Mesenchymal stem cell (in vitro differentiated cells and primary cell): ENCODE results near the gene STK32C.

Source experiments
- DNase-seq: peaks from one replicate; pipeline ENCODE4 v3.0.0-alpha.2; 2013
- H2AFZ ChIP-seq: one replicate; pipeline ENCODE4 v1.6.1; 2013; ENCODE audit warnings: low read depth, mild to moderate bottlenecking, control low read depth, inconsistent platforms, low read length, moderate library complexity
- H2AK5ac ChIP-seq: 2 replicates; pipeline ENCODE4 v1.6.1; 2013; ENCODE audit warnings: low read length, moderate library complexity, mild to moderate bottlenecking, inconsistent platforms; ENCODE audit not compliant: severe bottlenecking
- H2BK120ac ChIP-seq: one replicate; pipeline ENCODE4 v1.6.1; 2013; ENCODE audit warnings: low read depth, mild to moderate bottlenecking, inconsistent platforms, low read length, moderate library complexity
- H2BK12ac ChIP-seq, 2 experiments: one replicate each; pipeline ENCODE4 v1.6.1; 2013; ENCODE audit warnings: inconsistent platforms in 2 of 2, low read length in 2 of 2, mild to moderate bottlenecking in 2 of 2, moderate library complexity in 2 of 2, control low read depth in 1 of 2
- H2BK15ac ChIP-seq: one replicate; pipeline ENCODE4 v1.6.1; 2013; ENCODE audit warnings: mild to moderate bottlenecking, low read depth, inconsistent platforms; ENCODE audit not compliant: poor library complexity, severe bottlenecking
- H2BK5ac ChIP-seq: 2 replicates; pipeline ENCODE4 v1.6.1; 2013; ENCODE audit warnings: low read depth, mild to moderate bottlenecking, low read length, control low read depth, inconsistent platforms; ENCODE audit not compliant: poor library complexity, severe bottlenecking
- H3K14ac ChIP-seq, 2 experiments: one replicate each; pipeline ENCODE4 v1.6.1; 2013; ENCODE audit warnings: inconsistent platforms in 2 of 2, low read length in 2 of 2, control low read depth in 1 of 2, mild to moderate bottlenecking in 1 of 2, moderate library complexity in 1 of 2
- H3K18ac ChIP-seq, 2 experiments: one replicate each; pipeline ENCODE4 v1.6.1; 2013; ENCODE audit warnings: inconsistent platforms in 2 of 2, low read length in 2 of 2, control low read depth in 1 of 2, low read depth in 1 of 2, mild to moderate bottlenecking in 1 of 2
- H3K23ac ChIP-seq, 2 experiments: one replicate each; pipeline ENCODE4 v1.6.1; 2013; ENCODE audit warnings: inconsistent platforms in 2 of 2, low read length in 2 of 2, mild to moderate bottlenecking in 2 of 2, moderate library complexity in 2 of 2, control low read depth in 1 of 2
- H3K27ac ChIP-seq: 2 replicates; pipeline ENCODE4 v1.5.1; 2013; ENCODE audit warnings: mild to moderate bottlenecking, moderate library complexity, low read length, control low read depth, inconsistent platforms; ENCODE audit not compliant: poor library complexity, severe bottlenecking
- H3K27me3 ChIP-seq, 2 experiments: 2 replicates each; pipeline versions ENCODE4 v1.6.1 to v1.7.0; 2013; ENCODE audit warnings: low read length in 2 of 2, mild to moderate bottlenecking in 2 of 2, moderate library complexity in 2 of 2, control low read depth in 1 of 2, inconsistent platforms in 1 of 2; ENCODE audit not compliant: control insufficient read depth in 1 of 2, insufficient read depth in 1 of 2
- H3K36me3 ChIP-seq, 2 experiments: 2 replicates each; pipeline versions ENCODE4 v1.6.1 to v1.7.0; 2013; ENCODE audit warnings: low read length in 2 of 2, control low read depth in 1 of 2, inconsistent platforms in 1 of 2, low read depth in 1 of 2, mild to moderate bottlenecking in 1 of 2; ENCODE audit not compliant: insufficient read depth in 2 of 2, control insufficient read depth in 1 of 2
- H3K4ac ChIP-seq, 2 experiments: one replicate each; pipeline ENCODE4 v1.6.1; 2013; ENCODE audit warnings: inconsistent platforms in 2 of 2, low read length in 2 of 2, mild to moderate bottlenecking in 2 of 2, moderate library complexity in 2 of 2, control low read depth in 1 of 2, low read depth in 1 of 2
- H3K4me1 ChIP-seq: 2 replicates; pipeline ENCODE4 v1.6.1; 2013; ENCODE audit warnings: low read depth, low read length, control low read depth; ENCODE audit not compliant: control insufficient read depth, insufficient read depth
- H3K4me2 ChIP-seq: 2 replicates; pipeline ENCODE4 v1.6.1; 2013; ENCODE audit warnings: low read length, mild to moderate bottlenecking, inconsistent platforms; ENCODE audit not compliant: poor library complexity, severe bottlenecking
- H3K4me3 ChIP-seq, 2 experiments: 2 replicates each; pipeline versions ENCODE4 v1.5.1 to v1.7.0; 2013; ENCODE audit warnings: low read length in 2 of 2, mild to moderate bottlenecking in 2 of 2, control low read depth in 1 of 2, low read depth in 1 of 2; ENCODE audit not compliant: insufficient read depth in 1 of 2
- H3K79me1 ChIP-seq: replicated peaks from 2 replicates; pipeline ENCODE4 v1.6.1; 2013; ENCODE audit warnings: mild to moderate bottlenecking, control low read depth, low read length, inconsistent platforms; ENCODE audit not compliant: poor library complexity, severe bottlenecking
- H3K9ac ChIP-seq: 2 replicates; pipeline ENCODE4 v1.7.0; 2013; ENCODE audit warnings: mild to moderate bottlenecking, low read length, moderate library complexity
- H3K9me3 ChIP-seq: 2 replicates; pipeline ENCODE4 v1.7.0; 2013; ENCODE audit warnings: mild to moderate bottlenecking, low read length; ENCODE audit not compliant: control insufficient read depth
- H4K8ac ChIP-seq: one replicate; pipeline ENCODE4 v1.6.1; 2013; ENCODE audit warnings: inconsistent platforms, mild to moderate bottlenecking, low read length, moderate library complexity
- H4K91ac ChIP-seq: one replicate; pipeline ENCODE4 v1.6.1; 2013; ENCODE audit warnings: mild to moderate bottlenecking, low read length, inconsistent platforms
- WGBS: methylation state at CpG from one replicate; pipeline ENCODE4 v1.1.7; 2013; ENCODE audit warnings: mixed read lengths; 5-methylcytosine and 5-hydroxymethylcytosine counted together

Gene STK32C

GRCh38 chr10:132192076-132192975 lies 115.4 kb downstream of the STK32C start:
- Histone ChIP-seq H3K23ac (no peak overlapping the region), H3K79me1 (no peaks in the 10 kb centered on the region), H2BK12ac (no peak overlapping the region), H3K4me3 (no peak overlapping the region), H2AFZ (no peak overlapping the region), H3K9me3 (no peaks in the 10 kb centered on the region), H3K9ac (no peak overlapping the region), H3K14ac (no peak overlapping the region), H3K27ac (no peak overlapping the region), H2BK5ac (no peak overlapping the region), H3K36me3 (peaks cover 0 to 12% of the 10 kb centered on the region in 2 experiments), H3K27me3 (peaks cover 27% of the 10 kb centered on the region in 2 experiments), H3K4me1 (peaks cover 12% of the 10 kb centered on the region), H3K4me2 (no peak overlapping the region), H3K4ac (no peak overlapping the region), H2AK5ac (no peak overlapping the region), H2BK120ac (no peak overlapping the region), H3K18ac (no peak overlapping the region), H2BK15ac (no peak overlapping the region), H4K8ac (no peak overlapping the region), H4K91ac (no peak overlapping the region)
- no peak for DNase-seq
- 92% methylated on average over 28 of the region's 28 CpGs for WGBS

- Histone ChIP-seq H2BK15ac (no peak overlapping the region), H4K8ac (no peak overlapping the region), H3K9ac (no peak overlapping the region), H3K4me1 (peaks cover 27% of the 10 kb centered on the region), H3K36me3 (peaks cover 0 to 12% of the 10 kb centered on the region in 2 experiments), H2BK5ac (no peak overlapping the region), H3K4me3 (no peak overlapping the region), H3K27ac (no peak overlapping the region), H3K9me3 (no peaks in the 10 kb centered on the region), H3K4me2 (no peak overlapping the region), H2BK120ac (no peak overlapping the region), H3K27me3 (peaks cover 37 to 41% of the 10 kb centered on the region in 2 experiments), H2AK5ac (no peak overlapping the region), H3K18ac (no peak overlapping the region), H2AFZ (no peak overlapping the region), H2BK12ac (no peak overlapping the region), H3K23ac (no peak overlapping the region), H3K79me1 (no peaks in the 10 kb centered on the region), H3K14ac (no peak overlapping the region), H4K91ac (no peak overlapping the region), H3K4ac (no peak overlapping the region)
- DNase-seq = no peak
- WGBS = 91% methylated on average over 17 of the region's 17 CpGs
These were observed 117.8 kb downstream of the STK32C start for GRCh38 chr10:132189810-132190422.

GRCh38 chr10:132189016-132189415 lies 118.7 kb downstream of the STK32C start:
- DNase-seq = no peak
- H3K4me3 ChIP-seq = no peak overlapping the region
- no peak overlapping the region for H2BK120ac ChIP-seq
- no peak overlapping the region for H2BK12ac ChIP-seq
- H2AK5ac ChIP-seq = no peak overlapping the region
- H3K14ac ChIP-seq = no peak overlapping the region
- H3K18ac ChIP-seq = no peak overlapping the region
- peaks cover 40 to 50% of the 10 kb centered on the region in 2 experiments for H3K27me3 ChIP-seq
- H3K9ac ChIP-seq = no peak overlapping the region
- no peak overlapping the region for H3K4me2 ChIP-seq
- H3K36me3 ChIP-seq = peaks cover 0 to 9% of the 10 kb centered on the region in 2 experiments
- H3K79me1 ChIP-seq = no peaks in the 10 kb centered on the region
- H3K4me1 ChIP-seq = peaks cover 27% of the 10 kb centered on the region
- H4K91ac ChIP-seq = no peak overlapping the region
- 86% methylated on average over 12 of the region's 16 CpGs for WGBS
- H2AFZ ChIP-seq = no peak overlapping the region
- no peak overlapping the region for H3K23ac ChIP-seq
- H2BK5ac ChIP-seq = no peak overlapping the region
- H3K9me3 ChIP-seq = no peaks in the 10 kb centered on the region
- no peak overlapping the region for H3K4ac ChIP-seq
- no peak overlapping the region for H4K8ac ChIP-seq
- H2BK15ac ChIP-seq = no peak overlapping the region
- H3K27ac ChIP-seq = no peak overlapping the region

GRCh38 chr10:132188331-132188730 lies 119.4 kb downstream of the STK32C start:
- 78% methylated on average over 13 of the region's 13 CpGs for WGBS

More at GRCh38 chr10:132188331-132188730, 119.4 kb downstream of the STK32C start:
- no peaks in the 10 kb centered on the region for H3K9me3 ChIP-seq
- H3K14ac ChIP-seq = no peak overlapping the region
- H3K18ac ChIP-seq = no peak overlapping the region
- H3K27ac ChIP-seq = no peak overlapping the region
- H3K4me2 ChIP-seq = no peak overlapping the region
- H2BK15ac ChIP-seq = no peak overlapping the region
- H3K4me1 ChIP-seq = peaks cover 27% of the 10 kb centered on the region
- H4K8ac ChIP-seq = no peak overlapping the region
- no peaks in the 10 kb centered on the region for H3K79me1 ChIP-seq
- H2AK5ac ChIP-seq = no peak overlapping the region
- H3K4ac ChIP-seq = no peak overlapping the region
- no peak overlapping the region for H3K9ac ChIP-seq
- peaks cover 0 to 9% of the 10 kb centered on the region in 2 experiments for H3K36me3 ChIP-seq
- peak overlapping the region in 1 of 2 experiments; percentile 23 for H3K23ac ChIP-seq
- H3K4me3 ChIP-seq = peak overlapping the region in 1 of 2 experiments; percentile 66
- no peak for DNase-seq
- H4K91ac ChIP-seq = no peak overlapping the region
- no peak overlapping the region for H2BK5ac ChIP-seq
- H2BK120ac ChIP-seq = no peak overlapping the region
- peaks cover 47 to 56% of the 10 kb centered on the region in 2 experiments for H3K27me3 ChIP-seq
- no peak overlapping the region for H2AFZ ChIP-seq
- no peak overlapping the region for H2BK12ac ChIP-seq
